Measurements from ENCODE around the gene ARRB2.

The ARRB2 gene

GRCh38 chr17:4748686-4749085 lies 38.3 kb downstream of the ARRB2 start:
- H3K27ac ChIP-seq: no peak overlapping the region
- no peak for DNase-seq (ENCODE audit: low read depth, low spot score)

GRCh38 chr17:4750606-4751005 lies 40.2 kb downstream of the ARRB2 start:
- H3K27ac ChIP-seq: no peak overlapping the region
- no peak for DNase-seq (ENCODE audit: low read depth, low spot score)

GRCh38 chr17:4751932-4752331 lies 41.5 kb downstream of the ARRB2 start:
- no peak overlapping the region for H3K27ac ChIP-seq
- no peak for DNase-seq (ENCODE audit: low read depth, low spot score)

- no peak for DNase-seq (ENCODE audit: low read depth, low spot score)
- no peak overlapping the region for H3K27ac ChIP-seq
Measured at GRCh38 chr17:4753392-4753791, 43.0 kb downstream of the ARRB2 start.

GRCh38 chr17:4759776-4760236 lies 49.4 kb downstream of the ARRB2 start:
- no peak overlapping the region for H3K27ac ChIP-seq
- DNase-seq (ENCODE audit: low read depth, low spot score): no peak

GRCh38 chr17:4764595-4764994 lies 54.2 kb downstream of the ARRB2 start:
- no peak overlapping the region for H3K27ac ChIP-seq
- no peak for DNase-seq (ENCODE audit: low read depth, low spot score)

- no peak overlapping the region for H3K27ac ChIP-seq
- no peak for DNase-seq (ENCODE audit: low read depth, low spot score)
Measured at GRCh38 chr17:4766201-4766600, 55.8 kb downstream of the ARRB2 start.

GRCh38 chr17:4766723-4767122 lies 56.3 kb downstream of the ARRB2 start:
- H3K27ac ChIP-seq: no peak overlapping the region
- no peak for DNase-seq (ENCODE audit: low read depth, low spot score)

GRCh38 chr17:4768298-4768697 lies 57.9 kb downstream of the ARRB2 start:
- no peak for DNase-seq (ENCODE audit: low read depth, low spot score)
- H3K27ac ChIP-seq: no peak overlapping the region

GRCh38 chr17:4769628-4770027 lies 59.2 kb downstream of the ARRB2 start:
- no peak for DNase-seq (ENCODE audit: low read depth, low spot score)

More at GRCh38 chr17:4769628-4770027, 59.2 kb downstream of the ARRB2 start:
- no peak overlapping the region for H3K27ac ChIP-seq

All from epithelial cell of prostate (primary cell).